GM23338 (cell line): ENCODE measurements around the gene GRXCR2. TPM values are rescaled to one million over a fixed set of nuclear protein-coding genes. Genes with fewer than 3 reads are reported as not detected.

Source experiments
- ATAC-seq: fragments of 200-7000 bp; cut with Tn5 transposase; 3 replicates; pipeline ENCODE4 v1.9.1; 2020
- DNase-seq: peaks from one replicate; pipeline ENCODE4 v3.0.0-alpha.2; 2015; ENCODE audit warnings: low spot score
- H2AFZ ChIP-seq: fragments of 200-600 bp; sonication (generic); 2 replicates; pipeline ENCODE4 v1.8.0; 2016; ENCODE audit warnings: antibody characterized with exemption, mild to moderate bottlenecking, moderate library complexity
- H3F3A ChIP-seq: fragments of 200-600 bp; sonication (generic); replicated peaks from 2 replicates; pipeline ENCODE4 v1.8.0; 2017; ENCODE audit warnings: antibody characterized with exemption, mixed run types, low read depth
- H3K27ac ChIP-seq: fragments of 200-600 bp; sonication (generic); 2 replicates; pipeline ENCODE4 v1.6.1; 2016; ENCODE audit warnings: low read depth
- H3K27me3 ChIP-seq: fragments of 200-600 bp; sonication (generic); 2 replicates; pipeline ENCODE4 v1.8.0; 2016; ENCODE audit warnings: mild to moderate bottlenecking, mixed run types, moderate library complexity; ENCODE audit not compliant: insufficient read depth
- H3K36me3 ChIP-seq: fragments of 200-600 bp; sonication (generic); 2 replicates; pipeline ENCODE4 v1.8.0; 2016; ENCODE audit warnings: mild to moderate bottlenecking; ENCODE audit not compliant: insufficient read depth
- H3K4me1 ChIP-seq: fragments of 200-600 bp; sonication (generic); 2 replicates; pipeline ENCODE4 v1.8.0; 2016; ENCODE audit warnings: mild to moderate bottlenecking, moderate library complexity; ENCODE audit not compliant: insufficient read depth
- H3K4me2 ChIP-seq: fragments of 200-600 bp; sonication (generic); 2 replicates; pipeline ENCODE4 v1.7.1; 2017; ENCODE audit warnings: mixed run types
- H3K4me3 ChIP-seq: fragments of 200-600 bp; sonication (generic); 2 replicates; pipeline ENCODE4 v1.6.1; 2016; ENCODE audit warnings: mixed run types
- H3K79me2 ChIP-seq: fragments of 200-600 bp; sonication (generic); replicated peaks from 2 replicates; pipeline ENCODE4 v1.8.0; 2017; ENCODE audit warnings: mild to moderate bottlenecking; ENCODE audit not compliant: insufficient read depth
- H3K9me2 ChIP-seq: fragments of 200-600 bp; sonication (generic); 2 replicates; pipeline ENCODE4 v1.8.0; 2017; ENCODE audit not compliant: insufficient read depth
- H4K20me1 ChIP-seq: fragments of 200-600 bp; sonication (generic); replicated peaks from 2 replicates; pipeline ENCODE4 v1.8.0; 2017; ENCODE audit warnings: mild to moderate bottlenecking; ENCODE audit not compliant: insufficient read depth
- H3K27ac Mint-ChIP-seq: 2 replicates; pipeline ENCODE4 v1.8.0; 2020; ENCODE audit warnings: inconsistent platforms, mild to moderate bottlenecking, moderate library complexity, mixed read lengths
- H3K27me3 Mint-ChIP-seq: 3 replicates; pipeline ENCODE4 v1.8.0; 2022; ENCODE audit warnings: low read depth, mild to moderate bottlenecking, moderate library complexity, mixed read lengths, inconsistent platforms; ENCODE audit not compliant: insufficient read depth, poor library complexity
- H3K36me3 Mint-ChIP-seq: 3 replicates; pipeline ENCODE4 v1.8.0; 2021; ENCODE audit warnings: low read depth, mild to moderate bottlenecking, inconsistent platforms, moderate library complexity, mixed read lengths
- H3K4me1 Mint-ChIP-seq: 3 replicates; pipeline ENCODE4 v1.8.0; 2020; ENCODE audit warnings: mild to moderate bottlenecking, inconsistent platforms, mixed read lengths
- H3K4me3 Mint-ChIP-seq: 3 replicates; pipeline ENCODE4 v1.8.0; 2021; ENCODE audit warnings: moderate library complexity, mild to moderate bottlenecking, inconsistent platforms, mixed read lengths
- H3K9me3 Mint-ChIP-seq: 3 replicates; pipeline ENCODE4 v1.8.0; 2020; ENCODE audit warnings: moderate library complexity, mild to moderate bottlenecking, inconsistent platforms, mixed read lengths
- CREB1 ChIP-seq: fragments of 250-450 bp; sonication (Bioruptor Pico); IDR thresholded peaks from 2 replicates; pipeline ENCODE4 v1.5.0; 2020; ENCODE audit warnings: low read depth, mild to moderate bottlenecking, moderate library complexity
- CTCF ChIP-seq, 2 experiments: fragments of 200-600 bp in 1 of 2; sonication (generic) in 1 of 2; conservative IDR thresholded peaks; 2 replicates each; pipeline versions ENCODE4 v1.5.1 to v1.6.1; 2016 to 2017; ENCODE audit warnings: antibody characterized with exemption in 2 of 2, low read depth in 2 of 2, mild to moderate bottlenecking in 2 of 2, moderate library complexity in 1 of 2
- ETS1 ChIP-seq: IDR thresholded peaks from 2 replicates; pipeline ENCODE4 v1.6.1; 2016; ENCODE audit warnings: antibody characterized with exemption
- EZH2 ChIP-seq: fragments of 200-600 bp; sonication (generic); IDR thresholded peaks from one replicate; pipeline ENCODE4 v1.8.0; 2017; ENCODE audit warnings: antibody characterized with exemption, mild to moderate bottlenecking, low read depth; ENCODE audit not compliant: unreplicated experiment
- EZH2phosphoT487 ChIP-seq: fragments of 200-600 bp; sonication (generic); IDR thresholded peaks from one replicate; pipeline ENCODE4 v1.8.1; 2018; ENCODE audit warnings: antibody characterized with exemption; ENCODE audit not compliant: unreplicated experiment
- NANOG ChIP-seq: IDR thresholded peaks from 2 replicates; pipeline ENCODE4 v1.6.1; 2016; ENCODE audit warnings: antibody characterized with exemption, borderline replicate concordance
- POLR2AphosphoS5 ChIP-seq: IDR thresholded peaks from 2 replicates; pipeline ENCODE4 v1.6.1; 2016; ENCODE audit warnings: antibody characterized with exemption, low read depth
- REST ChIP-seq: IDR thresholded peaks from one replicate; pipeline ENCODE4 v1.6.1; 2018; ENCODE audit warnings: antibody characterized with exemption; ENCODE audit not compliant: unreplicated experiment
- STAT1 ChIP-seq: IDR thresholded peaks from one replicate; pipeline ENCODE4 v1.6.1; 2016; ENCODE audit warnings: antibody characterized with exemption; ENCODE audit not compliant: unreplicated experiment
- ZNF462 ChIP-seq: fragments of 250-450 bp; sonication (Bioruptor Pico); IDR thresholded peaks from 2 replicates; pipeline ENCODE4 v1.5.0; 2020; ENCODE audit warnings: mild to moderate bottlenecking, moderate library complexity
- polyA plus RNA-seq: library from polyadenylated mRNA; unstranded; fragments of >200 nt; fragmentation: Nextera tagmentation; extraction: Ambion mirVana; gene quantifications from 2 replicates; pipeline ENCODE4 v1.2.1, GENCODE V29; 2016
- total RNA-seq: library from RNA; depleted of rRNA; stranded (reverse); fragments of >200 nt; shearing (Covaris generic); gene quantifications from 2 replicates; pipeline ENCODE4 v1.2.3, GENCODE V29; 2014

Gene GRXCR2
- total and polyA plus RNA-seq, 2 experiments from 2014 or later: not detected

- TF ChIP-seq STAT1: no peak
- no peak for TF ChIP-seq CTCF (conservative IDR thresholded peaks at IDR 0.05; ENCODE audit: low read depth in 2 of 2)
- no peak for TF ChIP-seq NANOG
- no peak for TF ChIP-seq POLR2AphosphoS5
- no peak for TF ChIP-seq EZH2
Measured at GRCh38 chr5:145902421-145902820, 29.6 kb upstream of the GRXCR2 start (continued).

GRCh38 chr5:145898171-145898570 lies 25.4 kb upstream of the GRXCR2 start:
- Histone ChIP-seq H3K27ac (no peak overlapping the region), H3K79me2 (no peaks in the 10 kb centered on the region), H3K36me3 (no peaks in the 10 kb centered on the region), H3F3A (no peaks in the 10 kb centered on the region), H2AFZ (no peak overlapping the region), H3K4me1 (no peaks in the 10 kb centered on the region), H3K4me2 (no peak overlapping the region), H3K27me3 (no peaks in the 10 kb centered on the region), H4K20me1 (no peaks in the 10 kb centered on the region), H3K4me3 (no peak overlapping the region), H3K9me2 (0 out of 2 replicates have a peak, but pooled peaks cover 4% of the 10 kb centered on the region)
- H3K9me3 Mint-ChIP-seq: peaks cover 15% of the 10 kb centered on the region
- ATAC-seq: no peak
- peaks cover 4% of the 10 kb centered on the region; the same call in 2 of the 3 replicates for H3K36me3 Mint-ChIP-seq
- DNase-seq: no peak
- no peak overlapping the region for H3K4me3 Mint-ChIP-seq
- peaks cover 3% of the 10 kb centered on the region for H3K27me3 Mint-ChIP-seq
- no peaks in the 10 kb centered on the region for H3K4me1 Mint-ChIP-seq
- H3K27ac Mint-ChIP-seq: no peak overlapping the region
- TF ChIP-seq CTCF (conservative IDR thresholded peaks at IDR 0.05; ENCODE audit: low read depth in 2 of 2) (no peak), CREB1 (CRISPR knock-in tag) (no peak), REST (no peak), ETS1 (no peak), EZH2 (no peak), NANOG (no peak), EZH2phosphoT487 (no peak), STAT1 (no peak), ZNF462 (CRISPR knock-in tag) (no peak)
